H1 (cell line): ENCODE data around the gene BTBD9. TPM values are rescaled to one million over a fixed set of nuclear protein-coding genes. Genes with fewer than 3 reads are reported as not detected.

ENCODE experiments used
- CTCF ChIA-PET: fragments of 300-600 bp; sonication (Branson Sonifier 250); formaldehyde crosslinking; loops from one replicate; lab custom pipeline; 2021; ENCODE audit not compliant: partially characterized antibody; lab: Charles Lee
- POLR2A ChIA-PET: fragments of 300-600 bp; sonication (Branson Sonifier 250); formaldehyde crosslinking; loops from one replicate; lab custom pipeline; 2021; ENCODE audit warnings: inconsistent platforms; ENCODE audit not compliant: partially characterized antibody; lab: Charles Lee
- DNase-seq, 2 experiments: peaks; one replicate each; pipeline versions ENCODE4 v3.0.0 to v3.0.0-alpha.2; 2010 to 2022; ENCODE audit warnings: low spot score in 2 of 2, low read depth in 1 of 2, mixed read lengths in 1 of 2
- FAIRE-seq: peaks from 2 replicates; lab custom pipeline; 2011; peaks lifted over from hg19 to GRCh38; lab: Jason Lieb, UNC
- H2AFZ ChIP-seq: 2 replicates; pipeline ENCODE4 v1.8.1; 2012; ENCODE audit warnings: low read length, inconsistent platforms
- H2AK5ac ChIP-seq: 2 replicates; pipeline ENCODE4 v1.6.1; 2013; ENCODE audit warnings: low read depth, low read length
- H2BK120ac ChIP-seq: replicated peaks from 2 replicates; pipeline ENCODE3; 2013; ENCODE audit warnings: low read depth, low read length, inconsistent platforms
- H2BK12ac ChIP-seq: 2 replicates; pipeline ENCODE4 v1.6.1; 2013; ENCODE audit warnings: low read depth, low read length
- H2BK15ac ChIP-seq: 2 replicates; pipeline ENCODE4 v1.6.1; 2013; ENCODE audit warnings: low read length
- H2BK20ac ChIP-seq: 2 replicates; pipeline ENCODE4 v1.6.1; 2013; ENCODE audit warnings: low read length
- H2BK5ac ChIP-seq: 2 replicates; pipeline ENCODE4 v1.6.1; 2013; ENCODE audit warnings: low read depth, low read length
- H3K14ac ChIP-seq: 2 replicates; pipeline ENCODE4 v1.6.1; 2013; ENCODE audit warnings: inconsistent platforms; ENCODE audit not compliant: insufficient read length
- H3K18ac ChIP-seq: 2 replicates; pipeline ENCODE4 v1.6.1; 2013; ENCODE audit warnings: low read length; ENCODE audit errors: extremely low read depth
- H3K23ac ChIP-seq: 2 replicates; pipeline ENCODE4 v1.6.1; 2013; ENCODE audit warnings: inconsistent platforms; ENCODE audit not compliant: insufficient read length
- H3K23me2 ChIP-seq: 2 replicates; pipeline ENCODE4 v1.6.1; 2013; ENCODE audit warnings: low read depth, low read length
- H3K27ac ChIP-seq: 2 replicates; pipeline ENCODE4 v1.6.1; 2011; ENCODE audit warnings: low read depth, low read length, inconsistent platforms
- H3K27me3 ChIP-seq, 4 experiments: replicated peaks in 1 of 4; 1 replicate in 1 of 4; 2 replicates in 3 of 4; pipeline versions ENCODE4 v1.6.1 to v1.8.1; 2011 to 2013; ENCODE audit warnings: low read length in 3 of 4, mild to moderate bottlenecking in 3 of 4, inconsistent platforms in 2 of 4, mixed read lengths in 2 of 4, moderate library complexity in 1 of 4; ENCODE audit not compliant: control insufficient read depth in 3 of 4, insufficient read depth in 3 of 4; ENCODE audit errors: extremely low read depth in 1 of 4
- H3K36me3 ChIP-seq, 4 experiments: 2 replicates each; pipeline versions ENCODE4 v1.6.1 to v1.8.1; 2011 to 2013; ENCODE audit warnings: mild to moderate bottlenecking in 4 of 4, low read length in 3 of 4, moderate library complexity in 2 of 4, control low read depth in 1 of 4, inconsistent platforms in 1 of 4; ENCODE audit not compliant: insufficient read depth in 4 of 4, control insufficient read depth in 2 of 4
- H3K4ac ChIP-seq: replicated peaks from 2 replicates; pipeline ENCODE3; 2013; ENCODE audit warnings: low read length, low read depth, mixed read lengths, inconsistent platforms; ENCODE audit not compliant: insufficient read length
- H3K4me1 ChIP-seq, 4 experiments: replicated peaks in 1 of 4; 1 replicate in 1 of 4; 2 replicates in 3 of 4; pipeline versions ENCODE4 v1.6.1 to v1.8.1; 2011 to 2013; ENCODE audit warnings: low read length in 3 of 4, inconsistent platforms in 2 of 4, mixed read lengths in 1 of 4; ENCODE audit not compliant: insufficient read depth in 4 of 4, control insufficient read depth in 3 of 4
- H3K4me2 ChIP-seq, 2 experiments: 2 replicates each; pipeline versions ENCODE4 v1.6.1 to v1.8.1; 2011 to 2013; ENCODE audit warnings: low read depth in 2 of 2, low read length in 2 of 2, control low read depth in 1 of 2, inconsistent platforms in 1 of 2, mild to moderate bottlenecking in 1 of 2; ENCODE audit not compliant: insufficient read depth in 1 of 2
- H3K4me3 ChIP-seq, 4 experiments: fragments of 200-600, 300-600 bp in 1 of 4; sonication (generic), shearing (Covaris generic), sonication (Bioruptor Twin) in 1 of 4; 2 replicates each; pipeline versions ENCODE4 v1.5.1 to v1.8.1; 2011 to 2016; ENCODE audit warnings: low read length in 4 of 4, low read depth in 3 of 4, control low read depth in 2 of 4, inconsistent platforms in 2 of 4, mild to moderate bottlenecking in 2 of 4, mixed read lengths in 1 of 4, moderate library complexity in 1 of 4; ENCODE audit not compliant: insufficient read depth in 2 of 4; ENCODE audit errors: extremely low read depth in 1 of 4
- H3K56ac ChIP-seq: replicated peaks from 2 replicates; pipeline ENCODE3; 2013; ENCODE audit warnings: low read depth, mild to moderate bottlenecking, mixed read lengths, low read length, inconsistent platforms; ENCODE audit not compliant: insufficient read length
- H3K79me1 ChIP-seq: 2 replicates; pipeline ENCODE4 v1.6.1; 2013; ENCODE audit warnings: low read depth, low read length, control low read depth
- H3K79me2 ChIP-seq, 2 experiments: 2 replicates each; pipeline versions ENCODE4 v1.6.1 to v1.8.1; 2012 to 2013; ENCODE audit warnings: low read length in 2 of 2, mild to moderate bottlenecking in 2 of 2, inconsistent platforms in 1 of 2; ENCODE audit not compliant: insufficient read depth in 2 of 2, control insufficient read depth in 1 of 2
- H3K9ac ChIP-seq, 4 experiments: replicated peaks in 1 of 4; 1 replicate in 1 of 4; 2 replicates in 3 of 4; pipeline versions ENCODE4 v1.6.1 to v1.8.1; 2011 to 2013; ENCODE audit warnings: low read depth in 3 of 4, low read length in 3 of 4, control low read depth in 2 of 4, mild to moderate bottlenecking in 2 of 4, moderate library complexity in 2 of 4, inconsistent platforms in 1 of 4; ENCODE audit errors: extremely low read depth in 1 of 4
- H3K9me3 ChIP-seq, 2 experiments: 2 replicates each; pipeline versions ENCODE4 v1.6.1 to v1.8.1; 2012 to 2013; ENCODE audit warnings: mild to moderate bottlenecking in 2 of 2, moderate library complexity in 2 of 2, control low read depth in 1 of 2, inconsistent platforms in 1 of 2, low read depth in 1 of 2, low read length in 1 of 2, mixed read lengths in 1 of 2; ENCODE audit not compliant: insufficient read depth in 2 of 2
- H4K20me1 ChIP-seq, 2 experiments: replicated peaks in 1 of 2; 2 replicates each; pipeline versions ENCODE3 to v1.8.1; 2011 to 2013; ENCODE audit warnings: inconsistent platforms in 2 of 2, low read length in 2 of 2, mild to moderate bottlenecking in 1 of 2; ENCODE audit not compliant: insufficient read depth in 2 of 2, control insufficient read depth in 1 of 2
- H4K5ac ChIP-seq: 2 replicates; pipeline ENCODE4 v1.6.1; 2013; ENCODE audit warnings: low read length, low read depth, mixed read lengths, inconsistent platforms; ENCODE audit not compliant: insufficient read length
- H4K8ac ChIP-seq: 2 replicates; pipeline ENCODE4 v1.8.0; 2013; ENCODE audit warnings: mild to moderate bottlenecking, moderate library complexity, low read length, inconsistent platforms; ENCODE audit not compliant: insufficient read depth; ENCODE audit errors: extremely low read depth
- H4K91ac ChIP-seq: replicated peaks from 2 replicates; pipeline ENCODE3; 2013; ENCODE audit warnings: low read length, mixed read lengths, inconsistent platforms; ENCODE audit not compliant: insufficient read length
- BACH1 ChIP-seq: IDR thresholded peaks from 2 replicates; pipeline ENCODE4 v1.6.1; 2012; ENCODE audit warnings: low read length, improper control_type of control experiment
- CBX5 ChIP-seq: fragments of 300-800, 300-1000 bp; sonication (generic); IDR thresholded peaks from 2 replicates; pipeline ENCODE4 v1.7.1; 2016; ENCODE audit warnings: antibody characterized with exemption, low read length, low read depth
- CHD1 ChIP-seq: IDR thresholded peaks from 2 replicates; pipeline ENCODE4 v1.6.1; 2012; ENCODE audit warnings: low read depth, low read length, improper control_type of control experiment
- MAFK ChIP-seq: IDR thresholded peaks from 2 replicates; pipeline ENCODE4 v1.6.1; 2012; ENCODE audit warnings: low read depth, mild to moderate bottlenecking, improper control_type of control experiment, low read length
- RBBP5 ChIP-seq: IDR thresholded peaks from 2 replicates; pipeline ENCODE4 v1.7.1; 2012; ENCODE audit warnings: low read depth, mild to moderate bottlenecking, inconsistent platforms, low read length, moderate library complexity, borderline replicate concordance
- SP1 ChIP-seq: IDR thresholded peaks from 2 replicates; pipeline ENCODE4 v1.6.1; 2011; ENCODE audit warnings: low read depth, low read length
- SP2 ChIP-seq: IDR thresholded peaks from 2 replicates; pipeline ENCODE4 v1.6.1; 2012; ENCODE audit warnings: mild to moderate bottlenecking, low read length, inconsistent platforms
- TAF7 ChIP-seq: optimal IDR thresholded peaks from 2 replicates; pipeline ENCODE3; 2011; ENCODE audit warnings: low read depth, mild to moderate bottlenecking, inconsistent platforms, low read length, moderate library complexity, borderline replicate concordance
- TCF12 ChIP-seq: IDR thresholded peaks from 2 replicates; pipeline ENCODE4 v1.6.1; 2011; ENCODE audit warnings: low read depth, mild to moderate bottlenecking, low read length
- ZNF274 ChIP-seq: IDR thresholded peaks from 2 replicates; pipeline ENCODE4 v1.7.0; 2012; ENCODE audit warnings: low read length, borderline replicate concordance; ENCODE audit errors: extremely low read depth
- WGBS, 2 experiments: shearing (Covaris generic) in 1 of 2; methylation state at CpG; one replicate each; pipeline versions ENCODE4 v1.1.6 to v1.1.7; 2013 to 2015; ENCODE audit warnings: low lambda C conversion rate in 2 of 2, mixed read lengths in 2 of 2, inconsistent platforms in 1 of 2, low coverage in 1 of 2, missing lambda C conversion rate in 1 of 2; ENCODE audit not compliant: insufficient replicate concordance in 2 of 2, insufficient coverage in 1 of 2, insufficient read length in 1 of 2; ENCODE audit errors: extremely low coverage in 1 of 2, missing lambda C conversion rate in 1 of 2; 5-methylcytosine and 5-hydroxymethylcytosine counted together
- polyA plus RNA-seq, 7 experiments: library from polyadenylated mRNA; depleted of rRNA in 3 of 7; stranded (reverse) in 5 of 7; unstranded in 2 of 7; fragments of >200 nt in 5 of 7; fragments of 200-250 nt in 2 of 7; gene quantifications; 1 replicate in 5 of 7; 2 replicates in 1 of 7; 4 replicates in 1 of 7; pipeline versions ENCODE4 v1.2.1 to v1.2.3, GENCODE V29; 2011 to 2013; ENCODE audit warnings: missing spikeins in 2 of 7, mixed read lengths in 2 of 7
- total RNA-seq: library from RNA; stranded (reverse); fragmentation: NEBNext Ultra II Directional; extraction: Animal tissue kit (Norgen Biotek cat#: 25700); gene quantifications from 2 replicates; pipeline ENCODE4 v1.2.1, GENCODE V29; 2021
- TF ChIP-seq, protein P1 (sequence below): IDR thresholded peaks from 2 replicates; pipeline ENCODE4 v1.6.1; 2011; ENCODE audit warnings: low read length, improper control_type of control experiment

Gene BTBD9
- total and polyA plus RNA-seq, 2 of the 8 experiments (the other 6 are each of a cell fraction or from before 2014, with no cell fraction given) = 0.92 to 4.1 TPM

DNA sequence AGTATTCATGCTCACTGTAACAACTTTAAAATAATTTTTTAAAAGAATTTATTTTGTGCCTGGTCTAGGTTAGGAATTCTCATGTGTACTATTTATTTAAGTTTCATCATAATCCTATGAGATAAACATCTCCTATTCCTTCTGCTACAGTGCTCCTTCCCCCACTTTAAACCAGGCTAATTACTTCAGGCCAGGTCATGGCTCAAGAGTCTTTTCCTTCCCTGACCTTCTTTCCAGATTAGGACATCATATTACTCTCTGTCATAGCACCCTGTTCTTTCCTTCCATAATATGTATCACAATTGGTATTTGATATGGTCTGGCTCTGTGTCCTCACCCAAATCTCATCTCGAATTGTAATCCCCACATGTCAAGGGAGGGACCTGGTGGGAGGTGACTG is 239.0 kb downstream of the BTBD9 start:
- Histone ChIP-seq H3K9me3 (no peaks in the 10 kb centered on the region), H3K79me1 (no peaks in the 10 kb centered on the region), H4K91ac (no peak overlapping the region), H2AK5ac (no peak overlapping the region), H3K79me2 (no peaks in the 10 kb centered on the region), H3K4me2 (no peak overlapping the region), H3K18ac (no peak overlapping the region), H3K56ac (no peak overlapping the region), H2BK20ac (no peak overlapping the region), H3K27me3 (no peaks in the 10 kb centered on the region), H4K8ac (no peak overlapping the region), H3K36me3 (no peaks in the 10 kb centered on the region), H2BK15ac (no peak overlapping the region), H3K9ac (no peak overlapping the region), H3K27ac (no peak overlapping the region), H3K4me1 (no peaks in the 10 kb centered on the region), H3K14ac (no peak overlapping the region), H2AFZ (no peak overlapping the region), H2BK5ac (no peak overlapping the region), H2BK120ac (no peak overlapping the region), H3K23ac (no peak overlapping the region), H3K23me2 (no peaks in the 10 kb centered on the region), H4K5ac (no peak overlapping the region), H2BK12ac (no peak overlapping the region), H4K20me1 (no peaks in the 10 kb centered on the region), H3K4me3 (no peak overlapping the region), H3K4ac (no peak overlapping the region)
- WGBS, 2 experiments = 100% methylated on average over 1 of the region's 1 CpG; no CpG with 5 or more reads in 1 of the 2 experiments
- CTCF ChIA-PET = no interaction called here
- FAIRE-seq (no peak), DNase-seq (no peak)
- POLR2A ChIA-PET = no interaction called here
- TF ChIP-seq TCF12 = no peak
- TF ChIP-seq SP1 = no peak
- TF ChIP-seq BACH1 = no peak
- no peak for TF ChIP-seq RBBP5
- no peak for TF ChIP-seq SP2
- no peak for TF ChIP-seq CHD1
- no peak for TF ChIP-seq MAFK
- no peak for TF ChIP-seq TAF7
- TF ChIP-seq CBX5 = no peak
- no peak for TF ChIP-seq ZNF274
- TF ChIP-seq, protein P1, sequence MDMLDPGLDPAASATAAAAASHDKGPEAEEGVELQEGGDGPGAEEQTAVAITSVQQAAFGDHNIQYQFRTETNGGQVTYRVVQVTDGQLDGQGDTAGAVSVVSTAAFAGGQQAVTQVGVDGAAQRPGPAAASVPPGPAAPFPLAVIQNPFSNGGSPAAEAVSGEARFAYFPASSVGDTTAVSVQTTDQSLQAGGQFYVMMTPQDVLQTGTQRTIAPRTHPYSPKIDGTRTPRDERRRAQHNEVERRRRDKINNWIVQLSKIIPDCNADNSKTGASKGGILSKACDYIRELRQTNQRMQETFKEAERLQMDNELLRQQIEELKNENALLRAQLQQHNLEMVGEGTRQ = no peak
